Fibroblast of villous mesenchyme (primary cell): ENCODE data around the gene ADAM15. TPM values are rescaled to one million over a fixed set of nuclear protein-coding genes. Genes with fewer than 3 reads are reported as not detected.

Experiments
- DNase-seq: peaks from one replicate; pipeline ENCODE4 v3.0.0-alpha.2; 2010; ENCODE audit warnings: low read depth
- H3K4me3 ChIP-seq: 2 replicates; pipeline ENCODE4 v1.5.1; 2011; ENCODE audit warnings: low read depth, mild to moderate bottlenecking, low read length
- CTCF ChIP-seq: IDR thresholded peaks from 2 replicates; pipeline ENCODE4 v1.5.1; 2012; ENCODE audit warnings: low read depth, mild to moderate bottlenecking, low read length; ENCODE audit not compliant: insufficient read depth
- total RNA-seq: library from RNA; depleted of rRNA; stranded (reverse); fragments of >200 nt; gene quantifications from 2 replicates; pipeline ENCODE4 v1.2.3, GENCODE V29; 2012

The ADAM15 gene
- total RNA-seq, 1 donor = 49.2 TPM

DNA sequence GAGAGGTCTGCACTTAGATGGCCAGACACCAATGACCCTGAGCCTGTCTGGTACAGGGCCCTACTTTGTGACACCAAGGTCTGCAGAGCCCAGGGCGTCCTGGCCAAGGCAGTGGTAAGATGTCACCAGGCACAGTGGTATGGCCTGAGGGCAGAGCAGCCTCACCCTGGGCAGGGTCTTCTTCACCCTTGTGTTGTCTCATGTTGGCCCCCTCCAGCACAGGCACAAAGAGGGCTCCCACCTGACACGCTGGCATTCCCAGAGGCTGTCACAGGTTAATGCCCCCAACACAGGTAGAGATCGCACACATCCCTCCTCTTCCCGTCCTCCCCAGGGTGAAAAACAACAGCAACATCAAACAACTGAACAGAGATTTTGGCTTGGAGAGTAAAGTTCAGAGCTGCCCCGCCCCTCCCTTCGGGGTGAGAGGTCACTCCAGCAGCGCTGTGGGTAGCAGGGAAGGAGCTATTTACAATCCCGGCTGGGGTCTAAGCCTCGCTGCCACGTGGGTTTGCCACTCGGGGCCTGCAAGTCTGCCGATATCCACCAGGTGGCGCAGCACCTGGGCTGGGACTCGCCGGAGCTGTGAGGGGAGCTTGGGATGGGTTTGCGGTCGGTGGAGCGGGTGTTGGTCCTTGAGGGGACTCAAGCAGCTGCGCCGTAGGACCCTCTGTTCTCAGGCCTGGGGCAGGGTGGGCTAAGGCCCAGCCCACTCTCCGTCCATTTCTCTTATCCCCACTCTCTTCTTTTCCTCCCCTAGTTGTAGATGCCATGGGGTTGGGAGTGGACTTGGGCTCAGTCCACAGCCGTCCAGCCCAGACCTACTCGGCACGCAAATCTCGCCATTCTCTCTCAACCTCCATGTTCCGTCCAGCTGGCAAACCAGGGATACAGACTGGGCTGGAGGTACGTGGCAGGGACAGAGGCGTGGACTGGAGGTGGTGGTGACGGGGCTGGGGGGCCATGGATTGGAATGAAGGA is 40.2 kb downstream of the ADAM15 start:
- TF ChIP-seq CTCF = peak; percentile 96
- DNase-seq = peak; percentile 67
- no peak overlapping the region for H3K4me3 ChIP-seq

DNA sequence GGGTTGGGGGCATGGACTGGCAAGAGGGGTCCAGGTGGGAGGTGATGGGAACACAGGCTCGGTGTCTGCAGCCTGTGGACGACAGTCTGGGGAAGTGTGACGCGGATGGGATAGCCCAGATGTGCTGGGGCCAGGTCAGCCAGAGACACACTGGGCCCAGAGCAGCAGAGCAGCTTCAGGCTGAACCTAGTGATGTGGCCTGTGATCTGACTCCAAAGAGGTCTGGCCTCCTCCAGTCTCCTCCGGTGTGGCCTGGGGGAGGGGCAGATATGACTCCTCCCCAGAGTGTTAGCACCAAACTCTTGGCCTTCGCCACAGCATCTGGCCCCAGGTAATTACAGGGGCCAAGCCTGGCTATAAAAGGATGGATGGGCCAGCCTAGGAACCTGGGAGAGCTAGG is 41.0 kb downstream of the ADAM15 start:
- no peak overlapping the region for H3K4me3 ChIP-seq
- no peak for DNase-seq
- no peak for TF ChIP-seq CTCF

DNA sequence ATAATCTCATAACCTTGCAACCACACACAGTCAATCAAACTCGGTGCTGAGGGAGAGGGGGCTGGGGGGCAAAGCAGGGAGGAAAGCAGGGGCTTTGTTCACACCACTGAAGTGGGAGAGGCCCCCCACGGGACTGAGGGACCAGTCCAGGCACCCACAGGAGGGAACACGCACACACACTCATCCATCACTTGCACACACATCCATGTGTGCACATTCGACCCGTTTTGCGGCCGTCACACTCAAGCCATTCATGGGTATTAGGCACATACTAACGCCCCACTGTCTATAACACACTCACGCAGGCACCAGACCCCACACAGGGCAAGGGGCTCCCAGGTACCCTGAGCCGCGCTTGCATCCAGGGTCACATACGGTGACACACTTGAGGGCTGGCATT is 41.5 kb downstream of the ADAM15 start:
- no peak for TF ChIP-seq CTCF
- no peak for DNase-seq
- H3K4me3 ChIP-seq = no peak overlapping the region

DNA sequence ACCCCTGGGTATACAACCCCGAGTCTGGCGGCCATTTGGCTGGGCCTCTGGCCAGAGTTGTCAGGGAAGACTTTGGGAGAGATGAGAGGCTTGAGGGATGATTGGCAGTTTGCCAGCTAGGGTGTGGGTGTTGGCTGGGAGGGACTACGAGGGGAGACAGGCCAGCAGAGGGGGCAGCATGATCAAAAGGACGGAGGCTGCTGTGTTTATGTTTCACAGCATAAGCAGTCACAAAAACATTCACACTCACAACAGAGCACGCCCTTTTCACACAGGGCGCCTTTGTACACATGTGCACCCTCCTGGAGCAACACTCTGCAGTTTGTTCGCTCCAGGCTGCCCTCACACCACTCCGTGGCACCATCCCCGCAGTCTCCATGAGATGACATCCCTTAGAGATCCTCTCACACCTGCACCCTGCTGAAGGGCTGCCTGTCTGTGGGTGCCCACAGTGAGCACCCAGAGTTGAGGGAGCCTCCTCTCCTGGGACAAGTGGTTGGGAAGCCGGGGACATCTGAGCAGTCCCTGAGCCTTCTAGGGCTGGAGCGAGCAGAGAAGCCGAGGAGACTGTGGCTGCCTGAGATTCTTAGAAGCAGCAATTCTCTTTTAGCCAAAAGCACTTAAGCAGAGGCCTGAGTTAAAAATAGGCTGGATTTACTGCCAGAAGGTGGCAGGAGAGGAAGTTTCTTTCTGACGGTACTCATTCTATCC is 43.0 kb downstream of the ADAM15 start:
- TF ChIP-seq CTCF = peak; percentile 40
- H3K4me3 ChIP-seq = no peak overlapping the region
- peak; percentile 51 for DNase-seq

GRCh38 chr1:155094622-155094948 is 43.5 kb downstream of the ADAM15 start:
- H3K4me3 ChIP-seq = no peak overlapping the region
- DNase-seq = no peak
- TF ChIP-seq CTCF = no peak

GRCh38 chr1:155099331-155099730 is 48.2 kb downstream of the ADAM15 start:
- no peak overlapping the region for H3K4me3 ChIP-seq
- no peak for TF ChIP-seq CTCF
- no peak for DNase-seq
